A549 (cell line): ENCODE data around the gene DOK7.

Source experiments
- CTCF ChIP-seq: fragments of >200 bp; sonication (Bioruptor Twin); formaldehyde crosslinking; IDR thresholded peaks from 3 replicates; pipeline ENCODE4 v1.5.1; 2016
- FOSL2 ChIP-seq, 2 experiments: fragments of 450-650 bp in 1 of 2; fragments of >200 bp in 1 of 2; sonication (Bioruptor Twin) in 1 of 2; formaldehyde crosslinking; IDR thresholded peaks; 2 replicates each; pipeline versions ENCODE4 v1.5.0 to v1.6.1; 2016 to 2020; ENCODE audit warnings: mild to moderate bottlenecking in 1 of 2, moderate library complexity in 1 of 2
- JUN ChIP-seq, 2 experiments: fragments of >200 bp; sonication (Bioruptor Twin); formaldehyde crosslinking; IDR thresholded peaks; 2 replicates in 1 of 2; 3 replicates in 1 of 2; pipeline ENCODE4 v1.6.1; 2016 to 2017
- KDM1A ChIP-seq: fragments of 200-600 bp; sonication (generic); IDR thresholded peaks from 2 replicates; pipeline ENCODE4 v1.6.1; 2016; ENCODE audit warnings: low read depth, mild to moderate bottlenecking
- MAFK ChIP-seq: fragments of 450-650 bp; IDR thresholded peaks from 2 replicates; pipeline ENCODE4 v1.6.1; 2014; ENCODE audit not compliant: partially characterized antibody
- PBX3 ChIP-seq: IDR thresholded peaks from 2 replicates; pipeline ENCODE4 v1.6.1; 2012
- POLR2A ChIP-seq: IDR thresholded peaks from 2 replicates; pipeline ENCODE4 v1.6.1; 2012; ENCODE audit warnings: mild to moderate bottlenecking, low read length
- REST ChIP-seq: fragments of 200-600 bp; sonication (generic); IDR thresholded peaks from 2 replicates; pipeline ENCODE4 v1.6.1; 2016; ENCODE audit warnings: antibody characterized with exemption, mild to moderate bottlenecking, moderate library complexity

GRCh38 chr4:3413675-3414420 is 49.3 kb upstream of the DOK7 start:
- TF ChIP-seq JUN (IDR thresholded peaks at IDR 0.05) (no peak), KDM1A (no peak), MAFK (no peak), CTCF (no peak), PBX3 (no peak), FOSL2 (IDR thresholded peaks at IDR 0.05) (no peak), FOSL2 (CRISPR knock-in tag; IDR thresholded peaks at IDR 0.05) (no peak), POLR2A (no peak), REST (no peak)
